Measurements from ENCODE around the gene UBAC1.

DNA sequence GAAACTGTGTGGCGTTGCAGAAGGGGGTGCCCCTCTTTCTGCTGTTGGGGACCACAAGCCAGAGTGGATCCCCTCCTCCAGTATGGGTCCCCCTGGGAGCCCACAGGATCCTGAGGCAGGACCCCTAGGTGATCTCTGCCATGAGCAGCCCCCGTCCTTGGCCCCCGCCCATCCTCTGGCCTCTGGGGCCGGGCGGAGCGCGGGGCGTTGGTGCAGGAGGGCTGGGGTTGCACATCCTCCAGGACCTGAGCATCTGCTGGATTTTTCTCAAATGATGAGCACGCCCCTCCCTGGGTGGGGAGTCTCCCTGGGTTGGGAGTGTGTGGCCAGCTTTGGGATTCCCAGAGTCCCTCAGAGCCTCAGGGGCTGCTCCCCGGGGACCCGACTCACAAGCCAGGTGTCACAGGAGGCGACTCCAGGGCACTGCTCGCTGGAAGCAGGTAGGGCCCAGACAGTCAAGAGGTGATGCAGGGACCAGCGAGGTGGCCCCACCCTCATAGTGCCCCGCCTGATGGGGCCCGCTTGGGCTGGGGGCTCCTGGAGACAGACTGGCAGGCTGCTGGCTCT, 26.7 kb upstream of the UBAC1 start:
- TF ChIP-seq, protein P1, sequence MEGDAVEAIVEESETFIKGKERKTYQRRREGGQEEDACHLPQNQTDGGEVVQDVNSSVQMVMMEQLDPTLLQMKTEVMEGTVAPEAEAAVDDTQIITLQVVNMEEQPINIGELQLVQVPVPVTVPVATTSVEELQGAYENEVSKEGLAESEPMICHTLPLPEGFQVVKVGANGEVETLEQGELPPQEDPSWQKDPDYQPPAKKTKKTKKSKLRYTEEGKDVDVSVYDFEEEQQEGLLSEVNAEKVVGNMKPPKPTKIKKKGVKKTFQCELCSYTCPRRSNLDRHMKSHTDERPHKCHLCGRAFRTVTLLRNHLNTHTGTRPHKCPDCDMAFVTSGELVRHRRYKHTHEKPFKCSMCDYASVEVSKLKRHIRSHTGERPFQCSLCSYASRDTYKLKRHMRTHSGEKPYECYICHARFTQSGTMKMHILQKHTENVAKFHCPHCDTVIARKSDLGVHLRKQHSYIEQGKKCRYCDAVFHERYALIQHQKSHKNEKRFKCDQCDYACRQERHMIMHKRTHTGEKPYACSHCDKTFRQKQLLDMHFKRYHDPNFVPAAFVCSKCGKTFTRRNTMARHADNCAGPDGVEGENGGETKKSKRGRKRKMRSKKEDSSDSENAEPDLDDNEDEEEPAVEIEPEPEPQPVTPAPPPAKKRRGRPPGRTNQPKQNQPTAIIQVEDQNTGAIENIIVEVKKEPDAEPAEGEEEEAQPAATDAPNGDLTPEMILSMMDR (IDR thresholded peaks at IDR 0.05 in 4 of 5, conservative IDR thresholded peaks at IDR 0.05 in 1 of 5): no peak
- no peak for TF ChIP-seq POLR2A (IDR thresholded peaks at IDR 0.05)

All from gastrocnemius medialis (tissue), 4 donors.